Vagina (tissue), 2 donors: ENCODE data around the gene BET1.

ENCODE experiments used
- CTCF ChIP-seq, 3 experiments: fragments of 450-650 bp in 2 of 3; fragments of 200-600 bp in 1 of 3; sonication (generic) in 1 of 3; IDR thresholded peaks; one replicate each; pipeline ENCODE4 v1.5.1; 2017 to 2019; ENCODE audit warnings: antibody characterized with exemption in 3 of 3, mild to moderate bottlenecking in 2 of 3, moderate library complexity in 2 of 3
- POLR2A ChIP-seq, 2 donors: fragments of 450-650 bp; IDR thresholded peaks; one replicate each; pipeline ENCODE4 v1.6.1; 2017; ENCODE audit warnings: antibody characterized with exemption in 2 of 2, mild to moderate bottlenecking in 2 of 2, moderate library complexity in 2 of 2

DNA sequence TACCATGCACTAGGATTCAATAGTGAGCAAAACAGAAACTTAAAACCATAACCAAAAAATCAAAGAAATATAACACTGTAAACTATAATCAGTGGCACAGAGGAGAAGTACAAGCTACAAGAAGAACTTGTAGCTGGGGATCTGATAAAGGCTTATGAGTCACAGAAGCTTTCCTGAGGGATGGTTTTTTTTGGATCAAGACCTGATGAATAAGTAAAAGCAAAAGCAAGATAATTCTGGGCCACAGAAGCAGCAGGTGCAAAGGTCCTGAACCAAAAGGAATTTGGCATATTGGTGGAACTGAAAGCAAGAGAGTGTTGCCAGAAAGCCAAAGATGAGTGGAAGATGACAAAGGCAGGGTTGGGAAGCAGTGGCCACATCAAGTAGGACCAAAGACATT lies 37.4 kb upstream of the BET1 start:
- TF ChIP-seq POLR2A (IDR thresholded peaks at IDR 0.05): no peak
- no peak for TF ChIP-seq CTCF (IDR thresholded peaks at IDR 0.05)
